HepG2 (cell line): Measurements from ENCODE around the gene RREB1. TPM values are rescaled to one million over a fixed set of nuclear protein-coding genes. Genes with fewer than 3 reads are reported as not detected.

Experiments
- HMGXB3 ChIP-seq: sonication (generic); formaldehyde crosslinking; IDR thresholded peaks from 2 replicates; pipeline ENCODE4 v1.4.0; 2020; ENCODE audit warnings: missing genetic modification reagents, borderline replicate concordance
- HOXA3 ChIP-seq: sonication (generic); formaldehyde crosslinking; IDR thresholded peaks from 2 replicates; pipeline ENCODE4 v1.5.0; 2020; ENCODE audit warnings: missing genetic modification reagents
- ZBTB38 ChIP-seq: sonication (generic); formaldehyde crosslinking; IDR thresholded peaks from 2 replicates; pipeline ENCODE4 v1.5.1; 2020; ENCODE audit warnings: mild to moderate bottlenecking, missing genetic modification reagents
- ZNF101 ChIP-seq: sonication (generic); formaldehyde crosslinking; IDR thresholded peaks from 2 replicates; pipeline ENCODE4 v1.4.0; 2020; ENCODE audit warnings: mild to moderate bottlenecking, low read depth, missing genetic modification reagents, borderline replicate concordance
- ZNF510 ChIP-seq: sonication (generic); formaldehyde crosslinking; IDR thresholded peaks from 2 replicates; pipeline ENCODE4 v1.4.0; 2020; ENCODE audit warnings: low read depth, mild to moderate bottlenecking, missing genetic modification reagents
- ZNF574 ChIP-seq: sonication (generic); formaldehyde crosslinking; IDR thresholded peaks from 2 replicates; pipeline ENCODE4 v1.4.0; 2020; ENCODE audit warnings: missing genetic modification reagents
- ZNF629 ChIP-seq: sonication (generic); formaldehyde crosslinking; conservative IDR thresholded peaks from 2 replicates; pipeline ENCODE4 v1.5.0; 2020; ENCODE audit warnings: missing genetic modification reagents
- polyA plus RNA-seq, 8 experiments: library from polyadenylated mRNA; depleted of rRNA in 3 of 8; stranded (reverse) in 7 of 8; unstranded in 1 of 8; fragments of >200 nt; fragmentation: Illumina TruSeq in 4 of 8; extraction: Trizol in 4 of 8; gene quantifications; 2 replicates each; pipeline versions ENCODE4 v1.2.1 to v1.2.3, GENCODE V29; 2011 to 2016; ENCODE audit warnings: low read depth in 4 of 8, missing spikeins in 1 of 8, mixed read lengths in 1 of 8; ENCODE audit not compliant: insufficient read depth in 1 of 8
- total RNA-seq, 5 experiments: library from RNA; depleted of rRNA; stranded (reverse); fragments of >200 nt; fragmentation: Illumina TruSeq; extraction: Trizol; gene quantifications; 2 replicates each; pipeline ENCODE4 v1.2.3, GENCODE V29; 2016; ENCODE audit warnings: low read depth in 1 of 5
- TF ChIP-seq, protein P1 (sequence below): sonication (generic); formaldehyde crosslinking; conservative IDR thresholded peaks from 2 replicates; pipeline ENCODE4 v1.4.0; 2020; ENCODE audit warnings: missing genetic modification reagents
- TF ChIP-seq, protein P2 (sequence below): sonication (generic); formaldehyde crosslinking; IDR thresholded peaks from 2 replicates; pipeline ENCODE4 v1.4.0; 2020; ENCODE audit warnings: missing genetic modification reagents, mild to moderate bottlenecking, borderline replicate concordance
- TF ChIP-seq, protein P3 (sequence below): sonication (generic); formaldehyde crosslinking; IDR thresholded peaks from 2 replicates; pipeline ENCODE4 v1.5.1; 2020; ENCODE audit warnings: mild to moderate bottlenecking, moderate library complexity, missing genetic modification reagents

RREB1 gene
- total and polyA plus RNA-seq, 2 of the 13 experiments (the other 11 are each of a cell fraction or from before 2014, with no cell fraction given) = 6.1 to 23.2 TPM

DNA sequence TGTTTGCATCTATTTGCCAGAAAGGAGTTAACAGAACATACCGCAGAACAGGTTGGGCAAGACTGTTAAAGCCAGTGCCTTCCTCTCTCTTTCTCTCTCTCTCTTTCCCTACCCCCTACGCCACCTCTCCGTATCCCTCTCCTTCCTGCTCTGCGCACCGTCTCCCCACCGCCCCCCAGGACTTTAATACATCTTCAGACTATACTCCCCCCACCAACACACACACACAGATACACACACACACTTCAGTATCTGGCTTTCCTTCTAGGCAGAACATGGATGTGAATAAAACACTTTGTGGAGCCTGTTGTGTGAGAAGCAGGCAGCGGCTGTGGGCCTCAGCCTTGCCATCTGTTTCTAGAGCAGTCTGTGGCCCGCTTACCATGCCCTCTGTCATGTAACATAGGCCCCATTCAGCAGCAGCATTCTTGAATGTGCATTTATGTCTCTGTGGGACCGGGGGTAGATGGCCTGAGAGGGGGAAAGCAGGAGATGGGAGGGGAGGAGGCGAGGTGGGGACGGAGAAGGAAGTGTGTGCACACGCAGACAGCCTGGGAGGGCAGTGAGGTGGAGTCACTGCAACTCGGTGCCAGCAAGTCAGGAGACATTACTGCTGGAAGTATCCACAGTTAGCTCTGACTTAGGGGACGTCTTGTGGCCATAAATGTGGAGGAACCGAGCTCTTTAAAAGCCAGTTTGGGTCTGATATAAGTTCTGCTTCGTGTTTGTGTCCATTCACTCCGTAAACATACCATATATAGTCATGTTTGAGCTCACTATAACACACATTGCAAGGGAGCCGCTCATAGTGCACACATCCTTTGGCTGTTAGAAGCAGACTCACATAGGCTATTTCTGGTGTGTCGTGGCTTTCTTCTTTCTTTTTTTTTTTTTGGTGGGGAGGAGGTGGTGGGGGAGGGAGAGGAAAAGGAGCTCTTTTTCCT lies 38.4 kb downstream of the RREB1 start (continued):
- TF ChIP-seq, protein P1, sequence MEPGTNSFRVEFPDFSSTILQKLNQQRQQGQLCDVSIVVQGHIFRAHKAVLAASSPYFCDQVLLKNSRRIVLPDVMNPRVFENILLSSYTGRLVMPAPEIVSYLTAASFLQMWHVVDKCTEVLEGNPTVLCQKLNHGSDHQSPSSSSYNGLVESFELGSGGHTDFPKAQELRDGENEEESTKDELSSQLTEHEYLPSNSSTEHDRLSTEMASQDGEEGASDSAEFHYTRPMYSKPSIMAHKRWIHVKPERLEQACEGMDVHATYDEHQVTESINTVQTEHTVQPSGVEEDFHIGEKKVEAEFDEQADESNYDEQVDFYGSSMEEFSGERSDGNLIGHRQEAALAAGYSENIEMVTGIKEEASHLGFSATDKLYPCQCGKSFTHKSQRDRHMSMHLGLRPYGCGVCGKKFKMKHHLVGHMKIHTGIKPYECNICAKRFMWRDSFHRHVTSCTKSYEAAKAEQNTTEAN (CRISPR knock-in tag) = peak; percentile 65; the same call in 1 of the 2 replicates
- TF ChIP-seq, protein P2, sequence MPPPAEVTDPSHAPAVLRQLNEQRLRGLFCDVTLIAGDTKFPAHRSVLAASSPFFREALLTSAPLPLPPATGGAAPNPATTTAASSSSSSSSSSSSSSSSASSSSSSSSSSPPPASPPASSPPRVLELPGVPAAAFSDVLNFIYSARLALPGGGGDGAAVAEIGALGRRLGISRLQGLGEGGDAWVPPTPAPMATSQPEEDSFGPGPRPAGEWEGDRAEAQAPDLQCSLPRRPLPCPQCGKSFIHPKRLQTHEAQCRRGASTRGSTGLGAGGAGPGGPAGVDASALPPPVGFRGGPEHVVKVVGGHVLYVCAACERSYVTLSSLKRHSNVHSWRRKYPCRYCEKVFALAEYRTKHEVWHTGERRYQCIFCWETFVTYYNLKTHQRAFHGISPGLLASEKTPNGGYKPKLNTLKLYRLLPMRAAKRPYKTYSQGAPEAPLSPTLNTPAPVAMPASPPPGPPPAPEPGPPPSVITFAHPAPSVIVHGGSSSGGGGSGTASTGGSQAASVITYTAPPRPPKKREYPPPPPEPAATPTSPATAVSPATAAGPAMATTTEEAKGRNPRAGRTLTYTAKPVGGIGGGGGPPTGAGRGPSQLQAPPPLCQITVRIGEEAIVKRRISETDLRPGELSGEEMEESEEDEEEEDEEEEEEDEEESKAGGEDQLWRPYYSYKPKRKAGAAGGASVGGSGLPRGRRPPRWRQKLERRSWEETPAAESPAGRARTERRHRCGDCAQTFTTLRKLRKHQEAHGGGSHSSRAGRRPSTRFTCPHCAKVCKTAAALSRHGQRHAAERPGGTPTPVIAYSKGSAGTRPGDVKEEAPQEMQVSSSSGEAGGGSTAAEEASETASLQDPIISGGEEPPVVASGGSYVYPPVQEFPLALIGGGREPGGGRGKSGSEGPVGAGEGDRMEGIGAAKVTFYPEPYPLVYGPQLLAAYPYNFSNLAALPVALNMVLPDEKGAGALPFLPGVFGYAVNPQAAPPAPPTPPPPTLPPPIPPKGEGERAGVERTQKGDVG (CRISPR knock-in tag) = peak; percentile 90; the same call in 1 of the 2 replicates
- TF ChIP-seq ZBTB38 (CRISPR knock-in tag) (peak; percentile 95), HMGXB3 (CRISPR knock-in tag) (no peak), HOXA3 (0 out of 2 replicates have a peak, but pooled peaks have one; percentile 47), ZNF101 (CRISPR knock-in tag) (0 out of 2 replicates have a peak, but pooled peaks have one; percentile 39), ZNF629 (CRISPR knock-in tag) (peak; percentile 16; the same call in 1 of the 2 replicates), ZNF574 (peak; percentile 26; the same call in 1 of the 2 replicates), ZNF510 (0 out of 2 replicates have a peak, but pooled peaks have one; percentile 42)
- TF ChIP-seq, protein P3, sequence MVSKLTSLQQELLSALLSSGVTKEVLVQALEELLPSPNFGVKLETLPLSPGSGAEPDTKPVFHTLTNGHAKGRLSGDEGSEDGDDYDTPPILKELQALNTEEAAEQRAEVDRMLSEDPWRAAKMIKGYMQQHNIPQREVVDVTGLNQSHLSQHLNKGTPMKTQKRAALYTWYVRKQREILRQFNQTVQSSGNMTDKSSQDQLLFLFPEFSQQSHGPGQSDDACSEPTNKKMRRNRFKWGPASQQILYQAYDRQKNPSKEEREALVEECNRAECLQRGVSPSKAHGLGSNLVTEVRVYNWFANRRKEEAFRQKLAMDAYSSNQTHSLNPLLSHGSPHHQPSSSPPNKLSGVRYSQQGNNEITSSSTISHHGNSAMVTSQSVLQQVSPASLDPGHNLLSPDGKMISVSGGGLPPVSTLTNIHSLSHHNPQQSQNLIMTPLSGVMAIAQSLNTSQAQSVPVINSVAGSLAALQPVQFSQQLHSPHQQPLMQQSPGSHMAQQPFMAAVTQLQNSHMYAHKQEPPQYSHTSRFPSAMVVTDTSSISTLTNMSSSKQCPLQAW (CRISPR knock-in tag) = 0 out of 2 replicates have a peak, but pooled peaks have one; percentile 54
